Keratinocyte (primary cell): ENCODE data around the gene DNAJB8.

Experiments
- CTCF ChIP-seq, 3 experiments: IDR thresholded peaks in 1 of 3; conservative IDR thresholded peaks in 1 of 3; optimal IDR thresholded peaks in 1 of 3; 2 replicates in 2 of 3; 3 replicates in 1 of 3; pipeline versions ENCODE3 to v1.5.1; 2011; ENCODE audit warnings: low read length in 3 of 3, mild to moderate bottlenecking in 3 of 3, moderate library complexity in 2 of 3, control low read depth in 1 of 3, inconsistent platforms in 1 of 3; ENCODE audit not compliant: insufficient read depth in 2 of 3; ENCODE audit errors: extremely low read depth in 1 of 3
- EZH2 ChIP-seq: IDR thresholded peaks from one replicate; pipeline ENCODE4 v1.6.1; 2012; ENCODE audit warnings: inconsistent platforms, mild to moderate bottlenecking, low read length, moderate library complexity

GRCh38 chr3:128494367-128494650 is 27.6 kb upstream of the DNAJB8 start:
- TF ChIP-seq CTCF (optimal IDR thresholded peaks at IDR 0.05 in 1 of 3, IDR thresholded peaks at IDR 0.05 in 1 of 3, conservative IDR thresholded peaks at IDR 0.05 in 1 of 3; ENCODE audit: extremely low read depth in 1 of 3, insufficient read depth in 2 of 3, low read length in 3 of 3) (no peak), EZH2 (no peak)
